ENCODE data around the gene NHLH1.

GRCh38 chr1:160351629-160352028, 15.2 kb upstream of the NHLH1 start:
- TF ChIP-seq POLR2A (IDR thresholded peaks at IDR 0.05; ENCODE audit: low read depth, low read length) (no peak), POLR2AphosphoS5 (IDR thresholded peaks at IDR 0.05; ENCODE audit: low read depth, low read length) (no peak)
